GM12892 (cell line): ENCODE data around the gene VWF.

Experiments used
- POLR2A ChIP-seq: IDR thresholded peaks from 2 replicates; pipeline ENCODE4 v1.6.1; 2011; ENCODE audit warnings: low read depth, low read length, control low read depth
- POLR2AphosphoS5 ChIP-seq: IDR thresholded peaks from 2 replicates; pipeline ENCODE4 v1.6.1; 2011; ENCODE audit warnings: low read depth, low read length, control low read depth
- TAF1 ChIP-seq: IDR thresholded peaks from 2 replicates; pipeline ENCODE4 v1.6.1; 2011; ENCODE audit warnings: low read depth, mild to moderate bottlenecking, control low read depth, low read length, borderline replicate concordance

GRCh38 chr12:6046511-6047180, 77.8 kb downstream of the VWF start:
- no peak for TF ChIP-seq POLR2A
- TF ChIP-seq TAF1: no peak
- no peak for TF ChIP-seq POLR2AphosphoS5
